Globus pallidus (tissue), 1 donor: ENCODE measurements around the gene ATP8B4.
"Not testable (repeated sequence)": the region's sequence is repeated elsewhere in the genome, so short reads cannot be mapped to it uniquely, and the experiment has no call there.

Source experiments
- DNase-seq: peaks from one replicate; pipeline ENCODE4 v3.0.0-alpha.2; 2015; ENCODE audit warnings: low spot score

The ATP8B4 gene

DNA sequence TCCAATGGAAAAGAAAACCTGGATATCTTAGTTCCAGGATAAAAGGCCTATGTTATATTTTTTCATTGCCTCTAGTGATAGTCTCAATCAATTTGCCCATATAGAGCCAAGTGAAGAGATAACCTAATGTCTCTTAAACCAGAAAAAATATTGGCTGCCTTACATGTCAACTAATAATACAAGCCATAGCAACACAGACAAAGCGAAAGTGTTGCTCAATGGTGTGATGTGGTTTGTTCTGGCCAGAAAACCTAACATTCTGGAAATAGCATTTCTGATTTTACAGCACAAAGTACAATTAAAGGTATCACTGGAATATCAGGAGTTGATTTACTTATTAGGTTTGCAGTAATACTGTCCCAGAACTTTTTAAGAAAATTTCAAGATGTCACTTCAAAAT, 101.5 kb downstream of the ATP8B4 start:
- DNase-seq = no peak

DNA sequence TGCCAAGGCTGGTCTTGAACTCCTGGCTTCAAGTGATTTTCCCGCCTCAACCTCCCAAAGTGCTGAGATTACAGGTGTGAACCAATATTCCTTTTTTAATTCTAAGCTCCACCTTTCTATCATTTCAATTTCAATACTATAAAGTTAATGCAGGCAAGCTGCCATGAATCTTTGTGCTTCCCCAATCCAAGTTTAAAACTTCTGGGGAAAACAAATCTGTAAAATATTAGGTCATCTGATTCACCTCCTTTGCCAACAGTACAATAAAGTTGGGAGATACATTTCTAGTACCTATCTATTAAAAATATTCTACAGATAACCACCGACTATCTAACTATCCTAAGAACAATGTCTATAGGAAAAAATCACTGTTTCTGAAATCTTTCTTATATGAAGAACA, 102.1 kb downstream of the ATP8B4 start:
- no peak for DNase-seq

- DNase-seq = no peak
These were observed 106.2 kb downstream of the ATP8B4 start for GRCh38 chr15:50012790-50013189.

DNA sequence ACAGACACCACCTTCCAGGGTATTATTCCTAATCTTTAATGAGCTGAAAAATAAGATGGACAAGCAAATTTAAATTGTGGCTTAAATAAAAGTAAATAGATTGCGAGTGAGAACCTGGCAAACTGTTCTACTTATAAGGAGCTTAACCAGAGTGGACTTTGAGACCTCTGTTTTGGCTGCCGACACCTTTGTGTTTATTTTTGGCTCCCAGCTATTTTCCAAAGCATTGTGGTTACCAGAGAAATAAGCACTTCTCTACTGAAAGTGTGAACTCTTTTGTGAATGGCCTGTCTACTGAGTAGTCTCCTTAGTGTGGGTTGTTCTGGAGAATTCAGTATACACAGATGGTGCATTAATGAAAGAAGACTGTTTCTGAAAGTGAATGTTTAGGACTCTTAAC, 109.4 kb downstream of the ATP8B4 start:
- DNase-seq = no peak

GRCh38 chr15:50003786-50004334, 115.2 kb downstream of the ATP8B4 start:
- DNase-seq = peak; percentile 94

- no peak for DNase-seq
These were observed 127.4 kb downstream of the ATP8B4 start for GRCh38 chr15:49991587-49991986.

DNA sequence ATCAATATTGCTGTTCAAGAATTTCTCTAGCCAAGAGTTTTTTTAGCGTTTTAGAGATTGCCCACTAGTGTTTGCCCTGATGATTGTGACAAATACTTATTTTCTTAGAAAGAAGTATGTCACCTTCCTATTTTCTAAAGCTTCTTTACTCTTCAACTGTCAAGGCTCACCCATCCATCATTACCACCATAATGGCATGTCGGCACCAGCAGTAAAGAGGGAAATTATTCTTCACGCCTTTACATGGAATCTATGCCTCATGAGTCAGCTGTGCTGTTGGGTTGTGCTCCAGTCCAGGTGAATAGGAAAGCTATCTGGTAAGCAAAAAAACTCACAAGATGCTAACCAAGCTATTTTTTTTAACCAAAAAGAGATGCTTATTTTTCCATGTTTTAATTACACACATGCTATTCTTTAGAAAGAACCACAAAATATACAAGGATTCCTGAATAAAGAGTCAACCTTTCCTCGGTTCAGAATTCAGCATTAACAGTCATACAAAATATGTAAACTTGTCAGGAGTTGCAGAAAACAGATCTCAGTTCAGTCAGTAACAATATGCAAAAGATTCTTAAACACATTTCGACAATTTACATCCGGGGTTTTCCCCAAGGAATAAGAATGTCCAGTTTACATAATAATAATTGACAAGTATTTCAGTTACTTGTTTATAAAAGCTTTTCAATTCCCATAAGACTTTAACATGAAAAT, 128.0 kb downstream of the ATP8B4 start:
- DNase-seq = no peak

GRCh38 chr15:49989498-49989897, 129.5 kb downstream of the ATP8B4 start:
- no peak for DNase-seq

DNA sequence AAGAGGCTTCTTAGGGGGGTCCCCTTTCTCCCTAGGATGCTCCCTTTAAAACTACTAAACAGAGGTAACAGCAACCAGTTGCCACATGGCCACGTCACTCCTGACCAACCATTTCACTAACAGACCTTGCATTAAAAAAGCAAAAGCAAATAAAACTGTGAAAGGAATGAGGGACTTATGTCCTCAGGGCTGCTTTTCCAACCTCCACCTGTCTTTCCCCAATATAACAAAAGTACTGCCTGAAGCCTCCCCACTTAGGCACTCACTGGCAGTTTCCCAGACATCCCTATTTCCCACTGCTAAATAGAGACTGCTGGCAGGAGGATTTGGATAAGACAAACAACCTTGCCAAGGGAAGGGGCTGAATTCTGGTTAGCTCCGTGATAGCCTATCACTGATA, 130.3 kb downstream of the ATP8B4 start:
- DNase-seq = no peak

- DNase-seq = no peak
These were observed 131.1 kb downstream of the ATP8B4 start for GRCh38 chr15:49987896-49988295.

GRCh38 chr15:49987198-49987785, 131.7 kb downstream of the ATP8B4 start:
- no peak for DNase-seq

- DNase-seq = no peak
These were observed 132.7 kb downstream of the ATP8B4 start for GRCh38 chr15:49986326-49986725.

DNA sequence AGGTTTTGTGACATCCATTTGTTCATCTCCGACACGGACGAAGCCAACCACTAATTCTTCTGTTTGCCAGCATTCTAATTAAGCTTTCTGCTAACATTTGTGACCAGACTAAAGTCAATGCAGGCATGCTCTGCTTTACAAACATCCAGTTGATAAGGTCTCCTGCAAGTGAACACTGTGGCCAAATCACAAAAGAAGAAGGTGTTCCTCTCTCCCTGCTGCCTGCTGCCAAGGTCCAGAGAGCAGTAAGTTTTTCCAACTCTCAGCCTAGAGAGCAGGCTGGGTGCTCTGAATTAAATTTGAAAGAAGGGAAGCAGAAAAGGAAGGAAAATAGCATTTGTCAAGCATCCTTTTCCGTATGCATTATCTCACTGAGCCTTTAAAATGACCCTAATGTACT, 133.6 kb downstream of the ATP8B4 start:
- DNase-seq = no peak

DNA sequence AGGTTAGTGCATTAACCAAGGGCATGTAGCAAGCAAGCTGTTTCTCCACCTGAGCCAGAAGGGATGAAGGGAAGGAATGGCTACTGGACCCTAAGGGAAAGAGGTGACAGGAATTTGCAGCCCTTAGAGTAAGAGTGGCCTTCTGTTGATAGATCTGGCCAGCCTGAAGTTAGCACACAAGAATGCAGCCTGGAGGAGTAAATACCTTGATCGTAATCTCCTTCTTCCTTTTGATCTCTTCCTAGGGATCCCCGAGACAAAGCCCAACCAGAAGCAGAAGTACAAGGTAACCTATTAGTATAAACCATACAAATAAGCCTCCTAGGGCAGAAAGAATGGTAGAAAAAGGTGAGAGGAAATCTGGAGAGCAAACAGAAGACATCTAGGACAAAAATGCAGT, 134.6 kb downstream of the ATP8B4 start:
- no peak for DNase-seq

DNA sequence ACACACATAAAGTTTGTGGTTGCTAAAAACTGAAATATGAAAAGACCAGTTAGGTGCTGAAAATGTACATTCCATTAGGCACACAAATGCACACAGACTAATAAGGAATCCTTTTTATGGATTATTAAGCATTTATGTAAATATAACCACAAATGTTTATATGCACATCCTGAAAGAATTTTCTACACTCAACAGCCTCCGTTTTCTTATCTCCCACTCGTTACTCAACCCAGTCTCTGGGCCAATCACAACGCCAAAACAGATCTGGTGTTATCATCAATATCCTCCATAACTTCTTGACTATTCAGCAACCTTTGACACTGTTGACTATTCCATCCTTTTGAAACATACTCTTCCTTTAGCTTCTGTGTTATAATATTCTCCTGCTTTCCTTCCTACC, 136.4 kb downstream of the ATP8B4 start:
- DNase-seq = no peak

GRCh38 chr15:49979705-49980382, 139.2 kb downstream of the ATP8B4 start:
- no peak for DNase-seq

DNA sequence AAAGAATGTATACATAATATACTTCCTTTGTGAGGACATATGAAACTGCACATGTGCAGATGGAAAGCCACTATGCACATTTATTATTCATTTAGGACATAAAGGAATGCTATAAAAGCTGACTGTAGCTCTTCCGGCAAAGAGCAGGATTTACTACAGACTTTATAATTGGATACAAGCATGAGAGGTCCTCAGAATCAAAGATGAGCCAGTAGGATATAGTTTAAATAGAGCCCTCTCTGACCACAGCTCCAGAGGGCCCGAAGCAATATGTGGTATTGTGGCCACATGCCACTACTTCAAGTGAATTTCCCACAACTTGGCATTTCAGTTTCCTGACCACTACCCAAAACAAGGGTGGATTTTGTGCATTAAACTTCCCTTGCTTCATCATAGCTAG, 140.9 kb downstream of the ATP8B4 start:
- DNase-seq = no peak

DNA sequence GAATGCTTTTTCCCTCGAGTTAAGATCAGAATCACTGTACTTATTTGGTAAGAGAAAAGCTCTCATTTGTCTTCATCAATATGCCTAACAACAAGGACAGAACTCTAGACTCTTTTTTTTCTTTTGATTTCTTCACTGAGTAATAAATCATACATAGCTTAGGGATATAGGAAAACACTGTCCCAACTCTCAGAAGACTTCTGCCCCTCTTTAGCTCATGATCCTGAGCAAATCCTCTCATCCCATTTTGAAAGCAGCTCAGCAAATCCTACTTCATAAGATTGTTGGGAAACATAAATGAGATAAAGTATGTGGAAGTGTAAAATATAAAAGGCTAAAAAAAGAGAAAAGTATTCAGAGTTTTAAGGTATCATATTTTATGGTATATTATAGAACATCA, 141.7 kb downstream of the ATP8B4 start:
- DNase-seq = no peak

DNA sequence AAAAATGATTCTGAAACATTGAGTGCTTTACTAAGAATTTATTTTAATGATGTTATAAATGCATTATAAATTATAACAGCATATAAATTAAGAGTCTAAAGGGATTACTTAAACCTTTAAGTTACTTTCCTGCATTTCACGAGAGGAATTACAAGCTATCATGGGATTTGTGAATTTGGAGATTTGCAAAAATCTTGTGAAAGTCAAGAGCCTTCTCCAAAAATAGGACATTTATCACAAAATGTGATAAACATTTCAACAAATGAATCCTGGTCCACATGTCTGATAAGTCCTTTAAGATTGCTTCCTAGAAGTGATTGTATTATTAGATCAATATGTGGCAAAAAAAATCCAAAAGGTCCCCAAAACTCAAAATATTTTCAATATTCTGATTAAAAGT, 154.5 kb downstream of the ATP8B4 start:
- no peak for DNase-seq

DNA sequence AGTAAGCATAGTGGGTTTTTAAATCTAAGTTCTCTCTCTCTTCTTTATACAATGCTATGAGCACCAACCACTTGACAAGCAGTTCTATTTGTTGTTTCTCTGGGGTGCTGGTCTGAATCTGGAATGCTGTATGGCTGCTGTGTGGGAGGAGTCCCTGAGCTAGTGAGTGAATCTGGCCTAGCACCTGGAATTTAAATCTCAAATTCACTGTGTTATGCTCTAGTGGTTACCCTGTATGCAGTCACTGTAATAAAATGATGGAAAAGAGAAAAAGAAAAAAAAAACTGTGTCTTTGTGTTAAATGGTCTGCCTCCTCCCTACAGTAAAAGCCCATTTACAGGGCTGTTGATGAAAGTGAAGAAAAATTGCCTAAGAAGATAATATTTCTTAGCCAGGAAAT, 155.0 kb downstream of the ATP8B4 start:
- DNase-seq = no peak

GRCh38 chr15:49963033-49963772, 155.8 kb downstream of the ATP8B4 start:
- DNase-seq = not testable (repeated sequence)

DNA sequence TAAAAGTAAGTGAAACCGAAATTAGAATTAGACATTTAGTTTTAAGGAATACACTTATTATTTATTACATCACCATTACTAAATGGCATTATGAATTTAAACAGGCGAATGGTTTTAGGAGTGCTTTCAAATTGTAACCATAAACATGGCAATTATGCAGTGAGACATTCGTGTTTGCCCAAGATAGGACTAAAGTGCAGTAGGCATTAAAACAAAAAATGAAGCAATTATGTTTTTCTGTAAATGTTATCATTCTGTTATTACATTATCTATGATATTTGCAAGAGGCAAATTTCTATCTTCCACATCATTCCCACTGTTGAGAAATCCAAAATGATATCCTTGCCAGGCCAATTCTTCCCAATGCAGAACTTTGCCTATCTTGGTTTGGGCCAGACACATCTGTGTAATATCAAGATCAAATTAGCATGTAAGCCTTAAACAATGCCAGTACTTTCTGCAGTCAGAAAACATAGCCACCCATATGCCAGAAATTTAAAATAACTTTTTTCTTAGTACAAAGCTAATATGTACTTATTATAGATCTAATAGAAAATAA, 156.9 kb downstream of the ATP8B4 start:
- no peak for DNase-seq
